Duodenal mucosa (tissue), 2 donors: ENCODE data around the gene ABHD4.
A peak's percentile ranks its signal among the peaks of the same experiment; 100 is the strongest.
"Not testable (repeated sequence)": the region's sequence is repeated elsewhere in the genome, so short reads cannot be mapped to it uniquely, and the experiment has no call there.

Source experiments
- H3K27ac ChIP-seq: one replicate; pipeline ENCODE4 v1.7.0; 2013; ENCODE audit warnings: low read depth, low read length
- H3K27me3 ChIP-seq, 2 donors: one replicate each; pipeline ENCODE4 v1.7.0; 2013; ENCODE audit warnings: low read length in 2 of 2, control low read depth in 1 of 2; ENCODE audit not compliant: insufficient read depth in 2 of 2, control insufficient read depth in 1 of 2
- H3K36me3 ChIP-seq, 2 donors: one replicate each; pipeline ENCODE4 v1.7.0; 2013; ENCODE audit warnings: low read length in 2 of 2, control low read depth in 1 of 2; ENCODE audit not compliant: insufficient read depth in 2 of 2, control insufficient read depth in 1 of 2
- H3K4me1 ChIP-seq, 2 donors: one replicate each; pipeline ENCODE4 v1.7.0; 2013; ENCODE audit warnings: low read length in 2 of 2, control low read depth in 1 of 2; ENCODE audit not compliant: insufficient read depth in 2 of 2, control insufficient read depth in 1 of 2
- H3K4me3 ChIP-seq, 2 donors: one replicate each; pipeline ENCODE4 v1.7.0; 2013; ENCODE audit warnings: low read length in 2 of 2, low read depth in 1 of 2
- H3K9ac ChIP-seq, 2 donors: one replicate each; pipeline ENCODE4 v1.7.0; 2013; ENCODE audit warnings: low read length in 2 of 2, low read depth in 1 of 2
- H3K9me3 ChIP-seq, 2 donors: one replicate each; pipeline ENCODE4 v1.7.0; 2013; ENCODE audit warnings: low read length in 2 of 2, control low read depth in 1 of 2; ENCODE audit not compliant: control insufficient read depth in 1 of 2

The ABHD4 gene

DNA sequence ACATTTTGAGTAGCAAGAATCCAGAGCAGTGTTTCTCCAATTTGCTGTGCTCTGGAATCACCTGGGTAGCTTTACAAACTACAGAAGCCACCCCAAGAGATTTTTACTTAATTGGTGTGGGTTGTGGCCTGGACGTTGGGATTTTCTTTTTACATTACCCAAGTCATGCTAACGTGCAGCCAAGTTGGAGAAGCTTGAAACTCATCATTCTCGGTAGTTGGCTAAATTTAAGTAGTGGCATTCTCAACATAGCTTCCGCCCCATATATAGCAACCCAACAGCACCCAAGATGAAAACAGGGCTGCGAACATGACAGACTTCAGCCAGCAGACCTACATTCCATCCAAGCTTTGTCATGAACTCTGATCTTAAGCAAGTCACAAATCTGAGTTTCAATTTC lies 34.1 kb upstream of the ABHD4 start:
- Histone ChIP-seq H3K9me3 (no peaks in the 10 kb centered on the region), H3K4me3 (no peak overlapping the region), H3K27me3 (no peaks in the 10 kb centered on the region), H3K4me1 (peaks cover 43 to 52% of the 10 kb centered on the region in 2 donors), H3K36me3 (peaks cover 9 to 24% of the 10 kb centered on the region in 2 donors), H3K27ac (peak overlapping the region; percentile 46), H3K9ac (no peak overlapping the region)

DNA sequence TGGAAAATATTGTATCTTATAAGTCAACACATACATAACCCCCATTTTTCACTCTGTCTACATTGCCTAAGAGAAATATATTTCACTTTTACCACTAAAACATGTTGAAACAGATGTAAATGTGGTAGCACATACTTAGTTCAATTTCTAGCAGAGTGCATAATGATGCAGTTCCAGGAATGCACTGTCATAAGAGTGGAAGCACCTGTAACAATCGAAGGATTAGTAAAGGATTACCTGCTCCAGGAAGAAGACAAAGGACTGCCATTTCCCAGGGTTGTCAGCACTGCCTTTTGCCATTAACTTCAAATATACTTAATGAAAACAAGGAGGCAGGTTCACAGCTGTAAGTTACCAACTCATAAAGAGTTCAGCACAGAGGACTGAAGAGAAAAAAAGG lies 33.6 kb upstream of the ABHD4 start:
- Histone ChIP-seq H3K36me3 (peaks cover 9 to 29% of the 10 kb centered on the region in 2 donors), H3K9ac (no peak overlapping the region), H3K9me3 (no peaks in the 10 kb centered on the region), H3K27me3 (no peaks in the 10 kb centered on the region), H3K4me1 (peaks cover 39 to 48% of the 10 kb centered on the region in 2 donors), H3K27ac (peak overlapping the region; percentile 46), H3K4me3 (no peak overlapping the region)

DNA sequence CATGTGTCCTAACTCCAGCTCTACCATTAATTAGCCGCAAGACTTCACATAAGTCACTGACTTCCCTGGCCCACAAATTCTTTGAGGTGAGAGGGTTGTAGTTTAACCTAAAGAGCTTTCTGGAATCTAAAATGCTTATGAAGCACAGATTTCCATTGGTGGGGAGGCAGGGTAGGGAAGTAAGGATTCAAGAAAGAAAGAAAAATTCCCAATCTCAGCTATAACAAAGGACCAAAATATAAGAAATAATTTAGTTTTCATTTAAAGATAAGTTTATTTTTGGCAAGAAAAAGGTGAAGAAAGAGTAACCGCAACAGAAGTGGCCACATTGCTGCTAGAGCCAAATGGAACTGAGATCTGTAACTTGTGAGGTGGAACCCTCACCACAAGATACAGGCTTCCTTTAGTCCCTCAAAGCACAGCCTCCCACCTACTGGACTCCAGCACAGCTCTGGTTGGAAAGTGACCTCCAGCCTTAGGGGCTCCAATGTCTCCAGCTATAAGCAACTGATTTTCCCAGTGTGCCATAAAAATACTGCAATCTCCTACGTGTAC lies 32.6 kb upstream of the ABHD4 start:
- Histone ChIP-seq H3K4me1 (peaks cover 30 to 41% of the 10 kb centered on the region in 2 donors), H3K9me3 (no peaks in the 10 kb centered on the region), H3K27me3 (no peaks in the 10 kb centered on the region), H3K4me3 (no peak overlapping the region), H3K9ac (no peak overlapping the region), H3K36me3 (peaks cover 9 to 33% of the 10 kb centered on the region in 2 donors), H3K27ac (peak overlapping the region; percentile 40)

DNA sequence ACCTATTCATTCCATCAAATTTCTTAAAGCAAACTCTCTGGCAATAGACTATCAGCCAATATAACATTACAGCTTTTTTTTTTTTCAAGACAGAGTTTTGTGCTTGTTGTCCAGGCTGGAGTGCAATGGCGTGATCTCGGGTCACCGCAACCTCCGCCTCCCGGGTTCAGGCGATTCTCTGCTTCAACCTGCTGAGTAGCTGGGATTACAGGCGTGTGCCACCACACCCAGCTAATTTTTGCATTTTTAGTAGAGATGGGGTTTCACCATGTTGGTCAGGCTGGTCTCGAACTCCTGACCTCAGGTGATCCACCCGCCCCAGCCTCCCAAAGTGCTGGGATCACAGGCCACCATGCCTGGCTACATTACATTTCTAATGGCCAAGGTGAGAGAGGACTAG lies 31.8 kb upstream of the ABHD4 start:
- peaks cover 9 to 33% of the 10 kb centered on the region in 2 donors for H3K36me3 ChIP-seq
- not testable (repeated sequence) for H3K27ac ChIP-seq, H3K4me3 ChIP-seq, H3K27me3 ChIP-seq, H3K9ac ChIP-seq, H3K9me3 ChIP-seq
- H3K4me1 ChIP-seq, result peaks cover 27 to 37% of the 10 kb centered on the region in 2 donors

DNA sequence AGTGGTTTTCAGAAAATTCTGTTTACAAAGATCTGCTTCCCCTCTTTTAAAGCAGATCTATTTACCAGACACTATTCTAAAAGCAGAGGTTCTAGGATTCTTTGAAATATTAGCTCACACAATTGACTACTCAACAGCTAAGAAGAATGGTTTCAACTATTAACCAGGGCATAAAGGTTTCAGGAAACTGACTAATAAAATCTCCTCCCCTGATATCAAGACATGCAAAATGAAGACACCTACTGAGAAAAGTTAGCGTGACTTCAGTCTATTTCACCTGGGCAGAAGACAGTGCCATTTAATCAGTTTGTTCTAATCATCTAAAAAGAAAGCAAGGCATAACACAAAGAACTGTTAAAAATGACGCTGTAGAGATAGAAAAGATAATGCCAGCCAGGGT lies 31.3 kb upstream of the ABHD4 start:
- Histone ChIP-seq H3K4me3 (no peak overlapping the region), H3K4me1 (peaks cover 22 to 32% of the 10 kb centered on the region in 2 donors), H3K27ac (no peak overlapping the region), H3K9me3 (no peaks in the 10 kb centered on the region), H3K36me3 (peaks cover 9 to 33% of the 10 kb centered on the region in 2 donors), H3K27me3 (no peaks in the 10 kb centered on the region), H3K9ac (no peak overlapping the region)

DNA sequence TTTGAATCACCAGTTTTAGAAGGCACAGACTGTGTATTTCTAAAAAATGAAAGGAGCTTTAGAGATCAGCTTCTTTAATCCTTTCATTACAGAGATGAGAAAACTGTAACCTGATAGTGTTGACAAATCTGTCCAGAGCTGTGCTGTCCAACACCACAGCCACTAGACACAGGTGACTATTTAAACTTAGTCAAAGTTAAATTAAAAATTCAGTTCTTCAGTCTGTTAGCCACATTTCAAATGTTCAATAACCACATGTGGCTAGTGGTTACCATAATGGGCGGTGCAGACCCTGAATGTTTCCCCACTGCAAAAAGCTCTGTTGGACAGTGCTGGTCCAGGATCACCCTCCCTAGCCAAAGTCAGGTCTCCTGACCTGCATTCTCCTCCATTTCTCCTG lies 30.7 kb upstream of the ABHD4 start:
- H3K36me3 ChIP-seq, result peaks cover 11 to 37% of the 10 kb centered on the region in 2 donors
- no peak overlapping the region for H3K4me3 ChIP-seq
- no peak overlapping the region for H3K27ac ChIP-seq
- peaks cover 17 to 28% of the 10 kb centered on the region in 2 donors for H3K4me1 ChIP-seq
- H3K9me3 ChIP-seq, result no peaks in the 10 kb centered on the region
- no peak overlapping the region for H3K9ac ChIP-seq
- H3K27me3 ChIP-seq, result no peaks in the 10 kb centered on the region

DNA sequence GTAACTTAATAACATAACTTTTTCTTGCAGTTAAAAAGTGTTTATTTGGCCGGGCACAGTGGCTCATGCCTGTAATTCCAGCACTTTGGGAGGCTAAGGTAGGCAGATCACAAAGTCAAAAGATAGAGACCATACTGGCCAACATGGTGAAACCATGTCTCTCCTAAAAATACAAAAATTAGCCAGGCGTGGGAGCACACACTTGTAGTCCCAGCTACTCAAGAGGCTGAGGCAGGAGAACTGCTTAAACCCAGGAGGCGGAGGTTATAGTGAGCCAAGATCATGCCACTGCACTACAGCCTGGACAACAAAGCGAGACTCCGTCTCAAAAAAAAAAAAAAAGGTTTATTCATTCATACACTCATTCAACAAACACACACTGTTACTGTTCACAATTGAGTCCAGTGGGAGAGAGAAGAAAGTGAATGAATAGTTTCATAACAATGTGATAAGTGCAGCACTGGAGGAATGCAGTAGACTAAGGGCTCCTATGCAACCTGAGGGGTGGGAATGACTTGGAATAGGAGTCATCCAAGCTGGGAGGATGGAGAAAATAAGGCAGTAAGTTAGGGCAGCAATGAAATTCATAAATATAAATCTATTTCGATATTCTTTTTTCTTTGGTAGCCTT lies 28.9 kb upstream of the ABHD4 start:
- H3K9me3 ChIP-seq, result no peaks in the 10 kb centered on the region
- H3K27ac ChIP-seq, result no peak overlapping the region
- H3K4me3 ChIP-seq, result no peak overlapping the region
- H3K4me1 ChIP-seq, result peaks cover 11 to 23% of the 10 kb centered on the region in 2 donors
- peaks cover 25 to 44% of the 10 kb centered on the region in 2 donors for H3K36me3 ChIP-seq
- H3K9ac ChIP-seq, result peak overlapping the region in 1 of 2 donors; percentile 7
- H3K27me3 ChIP-seq, result no peaks in the 10 kb centered on the region

DNA sequence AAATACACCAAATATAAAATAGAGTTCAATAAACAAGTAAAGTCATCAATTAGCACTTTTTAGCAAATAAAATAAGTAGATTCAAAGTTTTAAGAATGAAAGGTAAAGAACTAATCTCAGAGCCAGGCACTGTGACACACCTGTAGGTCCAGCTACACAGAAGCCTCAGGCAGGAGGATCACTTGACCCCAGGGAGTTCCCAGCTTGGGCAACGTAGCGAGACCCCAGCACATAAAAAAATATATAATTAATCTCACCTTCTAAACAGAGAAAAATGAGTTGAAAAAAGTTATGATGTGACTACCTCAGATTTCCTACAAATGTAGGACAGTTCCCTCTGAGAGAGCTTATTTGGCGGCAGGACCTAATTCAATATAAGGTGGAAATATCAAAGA lies 28.4 kb upstream of the ABHD4 start:
- Histone ChIP-seq H3K4me1 (peaks cover 11 to 18% of the 10 kb centered on the region in 2 donors), H3K9ac (peak overlapping the region in 1 of 2 donors; percentile 7), H3K27me3 (no peaks in the 10 kb centered on the region), H3K9me3 (no peaks in the 10 kb centered on the region), H3K36me3 (peaks cover 27 to 44% of the 10 kb centered on the region in 2 donors), H3K27ac (no peak overlapping the region), H3K4me3 (no peak overlapping the region)

DNA sequence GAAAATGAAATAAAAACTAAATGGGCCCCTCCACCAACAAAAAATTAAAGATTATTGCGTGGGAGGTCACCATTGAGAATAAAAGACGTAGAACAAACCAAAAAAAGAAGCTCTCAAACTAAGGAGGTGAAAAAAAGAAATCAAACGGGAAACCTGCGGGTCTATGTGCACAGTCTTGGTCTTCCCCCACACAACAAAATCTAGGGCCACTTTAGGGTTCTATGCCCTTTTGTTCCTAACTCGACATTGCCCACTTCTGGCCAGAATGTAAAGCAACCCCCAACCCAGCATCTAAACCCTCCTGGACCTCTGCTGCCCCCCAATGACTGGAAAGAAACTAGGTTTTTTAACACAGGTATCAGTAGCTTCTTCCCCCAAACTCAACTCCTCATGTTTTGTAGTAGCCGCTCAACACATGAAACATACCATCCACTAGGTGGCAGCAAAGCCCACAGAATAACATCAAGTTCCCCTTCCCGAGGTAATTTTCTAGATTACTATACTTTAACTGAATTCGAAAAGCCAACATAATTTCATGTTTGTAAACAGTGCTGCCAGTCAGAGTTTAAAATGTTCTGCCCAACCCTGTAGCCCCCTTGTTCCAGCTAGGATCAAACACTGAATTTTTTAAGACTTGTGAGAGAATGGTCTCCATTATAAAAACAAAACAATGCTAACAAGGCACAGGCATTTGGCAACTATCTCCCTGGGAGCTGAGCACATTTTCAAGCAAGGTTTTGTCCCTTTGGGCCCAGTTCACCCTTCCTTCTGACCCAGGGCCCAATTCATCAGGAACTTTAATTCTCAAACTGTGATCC lies 27.8 kb upstream of the ABHD4 start:
- H3K27me3 ChIP-seq, result no peaks in the 10 kb centered on the region
- H3K27ac ChIP-seq, result no peak overlapping the region
- no peak overlapping the region for H3K4me3 ChIP-seq
- H3K9ac ChIP-seq, result peak overlapping the region in 1 of 2 donors; percentile 31
- H3K9me3 ChIP-seq, result no peaks in the 10 kb centered on the region
- peaks cover 11 to 16% of the 10 kb centered on the region in 2 donors for H3K4me1 ChIP-seq
- H3K36me3 ChIP-seq, result peaks cover 30 to 44% of the 10 kb centered on the region in 2 donors

DNA sequence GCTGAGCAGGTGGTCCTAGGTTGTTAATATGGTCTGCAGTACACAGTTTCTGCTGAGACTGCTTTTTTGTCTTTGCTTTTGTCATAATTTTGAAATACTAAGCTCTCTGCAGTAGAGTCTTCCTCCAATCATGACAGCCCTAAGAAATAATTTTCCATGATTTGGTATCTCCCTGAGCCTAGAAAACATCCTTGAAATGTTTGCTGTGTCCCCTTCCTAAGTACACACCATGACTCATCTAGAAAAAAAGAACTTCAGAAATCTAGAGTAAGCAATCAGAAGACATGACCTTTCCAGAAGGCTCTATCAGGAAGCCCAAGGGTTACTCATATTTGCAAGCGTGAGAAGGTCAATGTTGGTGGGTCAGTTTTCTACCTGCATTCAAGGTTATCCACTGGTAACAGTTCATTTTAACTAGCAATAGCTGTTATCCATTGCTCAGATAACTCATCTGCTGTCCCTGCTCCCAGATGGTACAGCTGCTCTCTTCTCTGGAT lies 25.5 kb upstream of the ABHD4 start:
- H3K27me3 ChIP-seq, result no peaks in the 10 kb centered on the region
- no peak overlapping the region for H3K9ac ChIP-seq
- peaks cover 25 to 43% of the 10 kb centered on the region in 2 donors for H3K36me3 ChIP-seq
- H3K4me1 ChIP-seq, result peaks cover 5 to 6% of the 10 kb centered on the region in 2 donors
- H3K27ac ChIP-seq, result no peak overlapping the region
- no peak overlapping the region for H3K4me3 ChIP-seq
- H3K9me3 ChIP-seq, result no peaks in the 10 kb centered on the region
